ENCODE measurements around the gene TAS1R2.
"Not testable (repeated sequence)": the region's sequence is repeated elsewhere in the genome, so short reads cannot be mapped to it uniquely, and the experiment has no call there.

Gene TAS1R2

GRCh38 chr1:18868354-18868753, 8.9 kb upstream of the TAS1R2 start:
- DNase-seq: no peak

GRCh38 chr1:18866846-18867245, 7.4 kb upstream of the TAS1R2 start:
- no peak for DNase-seq

- DNase-seq: no peak
Observed at GRCh38 chr1:18866314-18866713, 6.9 kb upstream of the TAS1R2 start.

GRCh38 chr1:18865176-18865575, 5.7 kb upstream of the TAS1R2 start:
- DNase-seq: no peak

- DNase-seq: no peak
Observed at GRCh38 chr1:18861590-18861989, 2.1 kb upstream of the TAS1R2 start.

GRCh38 chr1:18861082-18861481, 1.6 kb upstream of the TAS1R2 start:
- peak in 1 of 2 experiments; percentile 45 for DNase-seq

- no peak for DNase-seq
Observed at GRCh38 chr1:18858070-18858688, 1.3 kb downstream of the TAS1R2 start.

GRCh38 chr1:18856435-18856834, 3.0 kb downstream of the TAS1R2 start:
- no peak for DNase-seq

GRCh38 chr1:18855573-18855972, 3.9 kb downstream of the TAS1R2 start:
- DNase-seq: no peak

- no peak for DNase-seq
Observed at GRCh38 chr1:18854331-18855025, 5.0 kb downstream of the TAS1R2 start.

- DNase-seq: no peak
Observed at GRCh38 chr1:18852501-18852900, 7.0 kb downstream of the TAS1R2 start.

GRCh38 chr1:18849261-18849711, 10.2 kb downstream of the TAS1R2 start:
- no peak for DNase-seq

- DNase-seq: not testable (repeated sequence)
Observed at GRCh38 chr1:18847723-18848122, 11.7 kb downstream of the TAS1R2 start.

- DNase-seq: no peak
Observed at GRCh38 chr1:18840145-18840544, 19.3 kb downstream of the TAS1R2 start.

- no peak for DNase-seq
Observed at GRCh38 chr1:18836654-18837053, 22.8 kb downstream of the TAS1R2 start.

GRCh38 chr1:18832319-18832718, 27.1 kb downstream of the TAS1R2 start:
- DNase-seq: not testable (repeated sequence)

GRCh38 chr1:18831656-18832055, 27.8 kb downstream of the TAS1R2 start:
- no peak for DNase-seq

GRCh38 chr1:18830596-18830995, 28.9 kb downstream of the TAS1R2 start:
- DNase-seq: no peak

- DNase-seq: no peak
Observed at GRCh38 chr1:18829671-18830070, 29.8 kb downstream of the TAS1R2 start.

- DNase-seq: no peak
Observed at GRCh38 chr1:18828224-18828623, 31.2 kb downstream of the TAS1R2 start.

- no peak for DNase-seq
Observed at GRCh38 chr1:18823438-18823837, 36.0 kb downstream of the TAS1R2 start.

- DNase-seq: peak; percentile 12 to 73
Observed at GRCh38 chr1:18820791-18821641, 38.4 kb downstream of the TAS1R2 start.

GRCh38 chr1:18819986-18820790, 39.3 kb downstream of the TAS1R2 start:
- DNase-seq: no peak

Measured in NCI-H524 (cell line).